Trophoblast cell (in vitro differentiated cells and primary cell): ENCODE measurements around the gene KRTAP1-4.
"Not testable (repeated sequence)": the region's sequence is repeated elsewhere in the genome, so short reads cannot be mapped to it uniquely, and the experiment has no call there.

Source experiments
- DNase-seq, 2 donors: peaks; one replicate each; pipeline ENCODE4 v3.0.0-alpha.2; 2016
- H2AFZ ChIP-seq: 2 replicates; pipeline ENCODE4 v1.6.1; 2013; ENCODE audit warnings: low read length, moderate library complexity, mild to moderate bottlenecking; ENCODE audit not compliant: insufficient read depth, poor library complexity
- H2AK5ac ChIP-seq: 2 replicates; pipeline ENCODE4 v1.6.1; 2013; ENCODE audit warnings: mild to moderate bottlenecking, low read length
- H2BK120ac ChIP-seq: 2 replicates; pipeline ENCODE4 v1.6.1; 2013; ENCODE audit warnings: low read length, mild to moderate bottlenecking, moderate library complexity; ENCODE audit not compliant: insufficient read depth, poor library complexity
- H2BK12ac ChIP-seq: 2 replicates; pipeline ENCODE4 v1.6.1; 2013; ENCODE audit warnings: mild to moderate bottlenecking, low read length, moderate library complexity
- H2BK5ac ChIP-seq: 2 replicates; pipeline ENCODE4 v1.6.1; 2013; ENCODE audit warnings: low read length, low read depth, moderate library complexity, mild to moderate bottlenecking; ENCODE audit not compliant: poor library complexity
- H3K14ac ChIP-seq: 2 replicates; pipeline ENCODE4 v1.6.1; 2013; ENCODE audit warnings: mild to moderate bottlenecking, low read length
- H3K18ac ChIP-seq: 2 replicates; pipeline ENCODE4 v1.6.1; 2013; ENCODE audit warnings: mild to moderate bottlenecking, low read length
- H3K23ac ChIP-seq: 2 replicates; pipeline ENCODE4 v1.6.1; 2013; ENCODE audit warnings: low read length
- H3K27ac ChIP-seq: 2 replicates; pipeline ENCODE4 v1.5.1; 2013; ENCODE audit warnings: low read depth, mild to moderate bottlenecking, inconsistent platforms, low read length, moderate library complexity
- H3K27me3 ChIP-seq: 2 replicates; pipeline ENCODE4 v1.6.1; 2013; ENCODE audit warnings: inconsistent platforms, mild to moderate bottlenecking, low read length, moderate library complexity; ENCODE audit not compliant: insufficient read depth
- H3K36me3 ChIP-seq, 2 experiments: 1 replicate in 1 of 2; 2 replicates in 1 of 2; pipeline ENCODE4 v1.6.1; 2013; ENCODE audit warnings: low read length in 2 of 2, mild to moderate bottlenecking in 2 of 2, moderate library complexity in 1 of 2; ENCODE audit not compliant: insufficient read depth in 2 of 2, control insufficient read depth in 1 of 2
- H3K4ac ChIP-seq: 2 replicates; pipeline ENCODE4 v1.6.1; 2013; ENCODE audit warnings: low read depth, mild to moderate bottlenecking, low read length, moderate library complexity
- H3K4me1 ChIP-seq, 2 experiments: 1 replicate in 1 of 2; 2 replicates in 1 of 2; pipeline ENCODE4 v1.6.1; 2013; ENCODE audit warnings: low read length in 2 of 2, mild to moderate bottlenecking in 2 of 2, moderate library complexity in 1 of 2; ENCODE audit not compliant: insufficient read depth in 2 of 2, control insufficient read depth in 1 of 2
- H3K4me2 ChIP-seq: 2 replicates; pipeline ENCODE4 v1.6.1; 2013; ENCODE audit warnings: inconsistent platforms, mild to moderate bottlenecking, low read length, moderate library complexity
- H3K4me3 ChIP-seq: 2 replicates; pipeline ENCODE4 v1.5.1; 2013; ENCODE audit warnings: mild to moderate bottlenecking, low read depth, low read length, inconsistent platforms
- H3K79me1 ChIP-seq: one replicate; pipeline ENCODE4 v1.6.1; 2013; ENCODE audit warnings: low read length
- H3K79me2 ChIP-seq: 2 replicates; pipeline ENCODE4 v1.6.1; 2013; ENCODE audit warnings: low read length, mild to moderate bottlenecking; ENCODE audit not compliant: control insufficient read depth, insufficient read depth, poor library complexity
- H3K9ac ChIP-seq: 2 replicates; pipeline ENCODE4 v1.6.1; 2013; ENCODE audit warnings: mild to moderate bottlenecking, low read length
- H3K9me3 ChIP-seq: 2 replicates; pipeline ENCODE4 v1.6.1; 2013; ENCODE audit warnings: low read depth, mild to moderate bottlenecking, control low read depth, inconsistent platforms, low read length; ENCODE audit not compliant: insufficient read depth
- H4K12ac ChIP-seq: 2 replicates; pipeline ENCODE4 v1.6.1; 2013; ENCODE audit warnings: low read depth, mild to moderate bottlenecking, low read length, moderate library complexity
- H4K8ac ChIP-seq: 2 replicates; pipeline ENCODE4 v1.6.1; 2013; ENCODE audit warnings: low read depth, mild to moderate bottlenecking, low read length, moderate library complexity
- H4K91ac ChIP-seq: one replicate; pipeline ENCODE4 v1.6.1; 2013; ENCODE audit warnings: low read depth, mild to moderate bottlenecking, low read length, moderate library complexity
- WGBS: extraction: QIAGEN DNeasy Blood & Tissue Kit; methylation state at CpG from one replicate; pipeline ENCODE4 v1.1.7; 2013; ENCODE audit warnings: missing lambda C conversion rate; ENCODE audit not compliant: insufficient read length, insufficient coverage; ENCODE audit errors: extremely low coverage; 5-methylcytosine and 5-hydroxymethylcytosine counted together

Gene KRTAP1-4

GRCh38 chr17:41037853-41038350 is 7.9 kb upstream of the KRTAP1-4 start:
- WGBS, result no CpG with 5 or more reads among the region's 2 CpGs
- Histone ChIP-seq H2AFZ (no peak overlapping the region), H3K27ac (no peak overlapping the region), H2BK120ac (no peak overlapping the region), H3K79me1 (no peaks in the 10 kb centered on the region), H3K9ac (no peak overlapping the region), H4K91ac (no peak overlapping the region), H2AK5ac (no peak overlapping the region), H3K36me3 (no peaks in the 10 kb centered on the region), H3K27me3 (no peaks in the 10 kb centered on the region), H4K8ac (no peak overlapping the region), H3K4me2 (no peak overlapping the region), H4K12ac (no peak overlapping the region), H3K18ac (no peak overlapping the region), H3K4me3 (no peak overlapping the region), H2BK12ac (no peak overlapping the region), H3K23ac (no peak overlapping the region), H3K14ac (no peak overlapping the region), H3K9me3 (no peaks in the 10 kb centered on the region), H3K4ac (no peak overlapping the region), H2BK5ac (no peak overlapping the region), H3K79me2 (no peaks in the 10 kb centered on the region), H3K4me1 (no peaks in the 10 kb centered on the region)
- DNase-seq, result no peak

GRCh38 chr17:41034346-41034935 is 4.4 kb upstream of the KRTAP1-4 start, which contains the start of gene KRTAP1-3:
Gene KRTAP1-3 (minus strand): TSS chr17:41034874. CDS start chr17:41034821, 53 bp downstream.
- H2BK12ac ChIP-seq, H3K4ac ChIP-seq, H3K4me3 ChIP-seq, H3K23ac ChIP-seq, H4K91ac ChIP-seq, H2AFZ ChIP-seq, H3K4me1 ChIP-seq, H2BK120ac ChIP-seq, H3K9ac ChIP-seq, H3K4me2 ChIP-seq, H4K12ac ChIP-seq, H3K9me3 ChIP-seq, H3K14ac ChIP-seq, H3K18ac ChIP-seq, H2AK5ac ChIP-seq, H2BK5ac ChIP-seq, H3K79me1 ChIP-seq, DNase-seq, H3K36me3 ChIP-seq, H3K79me2 ChIP-seq, H3K27me3 ChIP-seq, H4K8ac ChIP-seq, H3K27ac ChIP-seq: not testable (repeated sequence)
- no CpG with 5 or more reads among the region's 10 CpGs for WGBS

- H3K4me3 ChIP-seq, result no peak within 1 kb of the TSS
- H3K4me1 ChIP-seq, result no peaks in the 10 kb centered on the region
- H4K8ac ChIP-seq, result no peak within 1 kb of the TSS
- no peak within 1 kb of the TSS for H4K91ac ChIP-seq
- no peak within 1 kb of the TSS for H3K27ac ChIP-seq
- no peak within 1 kb of the TSS for H2AK5ac ChIP-seq
- no peak within 1 kb of the TSS for H2BK12ac ChIP-seq
- no peaks in the 10 kb centered on the region for H3K36me3 ChIP-seq
- no peak within 1 kb of the TSS for H3K9ac ChIP-seq
- H3K14ac ChIP-seq, result no peak within 1 kb of the TSS
- no CpG with 5 or more reads among the region's 9 CpGs for WGBS
- H3K23ac ChIP-seq, result no peak within 1 kb of the TSS
- H3K79me1 ChIP-seq, result no peaks in the 10 kb centered on the region
- H4K12ac ChIP-seq, result no peak within 1 kb of the TSS
- H3K4me2 ChIP-seq, result no peak within 1 kb of the TSS
- no peak within 1 kb of the TSS for H3K18ac ChIP-seq
- H2BK120ac ChIP-seq, result no peak within 1 kb of the TSS
- no peak within 1 kb of the TSS for H2AFZ ChIP-seq
- no peaks in the 10 kb centered on the region for H3K9me3 ChIP-seq
- no peak within 1 kb of the TSS for H3K4ac ChIP-seq
- no peaks in the 10 kb centered on the region for H3K27me3 ChIP-seq
- no peaks in the 10 kb centered on the region for H3K79me2 ChIP-seq
- DNase-seq, result peak in 1 of 2 donors; percentile 31
- no peak within 1 kb of the TSS for H2BK5ac ChIP-seq
Observed at GRCh38 chr17:41026715-41027471, 3.1 kb downstream of the KRTAP1-4 start, which contains the start of gene KRTAP1-5. Gene KRTAP1-5 (minus strand): TSS chr17:41027208. CDS start chr17:41027155, 53 bp downstream.

- Histone ChIP-seq H3K18ac (no peak overlapping the region), H2BK5ac (no peak overlapping the region), H3K27ac (no peak overlapping the region), H2AK5ac (no peak overlapping the region), H3K4me2 (no peak overlapping the region), H3K4me1 (no peaks in the 10 kb centered on the region), H3K4me3 (no peak overlapping the region), H4K91ac (no peak overlapping the region), H3K4ac (no peak overlapping the region), H3K9me3 (no peaks in the 10 kb centered on the region), H2BK12ac (no peak overlapping the region), H3K36me3 (no peaks in the 10 kb centered on the region), H3K79me2 (no peaks in the 10 kb centered on the region), H3K27me3 (no peaks in the 10 kb centered on the region), H3K9ac (no peak overlapping the region), H2AFZ (no peak overlapping the region), H3K23ac (no peak overlapping the region), H3K14ac (no peak overlapping the region), H4K8ac (no peak overlapping the region), H3K79me1 (no peaks in the 10 kb centered on the region), H2BK120ac (no peak overlapping the region), H4K12ac (no peak overlapping the region)
- 100% methylated on average over 2 of the region's 3 CpGs for WGBS
- no peak for DNase-seq
Observed at GRCh38 chr17:41024697-41025096, 5.3 kb downstream of the KRTAP1-4 start.
